ENCODE results near the gene PPP2R2B.

PPP2R2B gene

DNA sequence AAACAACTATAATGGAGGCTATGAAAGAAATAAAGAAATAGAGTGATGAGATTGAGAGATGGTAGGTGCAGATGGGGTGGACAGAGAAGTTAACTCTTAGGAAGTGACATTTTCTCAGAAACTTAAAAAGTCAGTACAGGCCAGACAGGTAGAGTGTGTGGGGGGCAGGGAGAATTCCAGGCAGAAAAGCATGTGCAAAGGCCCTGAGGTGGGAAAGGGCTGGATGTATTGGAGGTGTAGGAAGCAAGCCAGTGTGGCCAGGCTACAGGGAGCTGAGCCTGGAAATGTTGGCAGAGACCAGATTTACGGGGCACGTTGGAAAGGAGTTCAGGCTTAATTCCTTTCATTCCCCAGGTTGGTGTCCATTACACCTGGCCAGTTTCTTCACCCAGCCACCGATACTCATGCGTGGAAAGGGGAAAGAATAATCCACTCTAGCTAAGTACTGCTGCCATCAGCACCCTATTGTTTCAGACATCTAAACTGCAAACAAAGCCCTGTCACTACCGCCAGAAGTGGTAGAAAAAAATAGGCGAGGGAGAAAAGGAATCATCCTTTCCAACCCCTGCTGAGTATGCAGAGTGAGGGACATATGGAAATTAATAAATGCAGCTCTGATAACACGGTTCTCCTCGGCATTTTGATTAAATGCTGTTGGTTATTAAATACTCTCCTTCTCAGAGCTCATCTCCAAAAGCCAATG, 245.8 kb downstream of the PPP2R2B start:
- Histone ChIP-seq H3K27ac (no peak overlapping the region), H3K79me2 (ENCODE audit: insufficient read depth, low read depth) (no peaks in the 10 kb centered on the region), H3K27me3 (ENCODE audit: insufficient read depth, low read depth) (no peaks in the 10 kb centered on the region), H3K4me1 (ENCODE audit: low read depth, poor library complexity, severe bottlenecking) (peaks cover 12% of the 10 kb centered on the region), H2AFZ (ENCODE audit: low read depth) (no peak overlapping the region), H4K20me1 (ENCODE audit: insufficient read depth) (no peaks in the 10 kb centered on the region), H3K36me3 (ENCODE audit: insufficient read depth) (no peaks in the 10 kb centered on the region), H3K4me2 (no peak overlapping the region), H3K4me3 (IDR thresholded peaks at IDR 0.05; ENCODE audit: insufficient read depth, low read depth, low read length) (no peak overlapping the region), H3K9ac (no peak overlapping the region)
- TF ChIP-seq, protein P1, sequence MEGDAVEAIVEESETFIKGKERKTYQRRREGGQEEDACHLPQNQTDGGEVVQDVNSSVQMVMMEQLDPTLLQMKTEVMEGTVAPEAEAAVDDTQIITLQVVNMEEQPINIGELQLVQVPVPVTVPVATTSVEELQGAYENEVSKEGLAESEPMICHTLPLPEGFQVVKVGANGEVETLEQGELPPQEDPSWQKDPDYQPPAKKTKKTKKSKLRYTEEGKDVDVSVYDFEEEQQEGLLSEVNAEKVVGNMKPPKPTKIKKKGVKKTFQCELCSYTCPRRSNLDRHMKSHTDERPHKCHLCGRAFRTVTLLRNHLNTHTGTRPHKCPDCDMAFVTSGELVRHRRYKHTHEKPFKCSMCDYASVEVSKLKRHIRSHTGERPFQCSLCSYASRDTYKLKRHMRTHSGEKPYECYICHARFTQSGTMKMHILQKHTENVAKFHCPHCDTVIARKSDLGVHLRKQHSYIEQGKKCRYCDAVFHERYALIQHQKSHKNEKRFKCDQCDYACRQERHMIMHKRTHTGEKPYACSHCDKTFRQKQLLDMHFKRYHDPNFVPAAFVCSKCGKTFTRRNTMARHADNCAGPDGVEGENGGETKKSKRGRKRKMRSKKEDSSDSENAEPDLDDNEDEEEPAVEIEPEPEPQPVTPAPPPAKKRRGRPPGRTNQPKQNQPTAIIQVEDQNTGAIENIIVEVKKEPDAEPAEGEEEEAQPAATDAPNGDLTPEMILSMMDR (conservative IDR thresholded peaks at IDR 0.05; ENCODE audit: low read depth, low read length), result no peak

DNA sequence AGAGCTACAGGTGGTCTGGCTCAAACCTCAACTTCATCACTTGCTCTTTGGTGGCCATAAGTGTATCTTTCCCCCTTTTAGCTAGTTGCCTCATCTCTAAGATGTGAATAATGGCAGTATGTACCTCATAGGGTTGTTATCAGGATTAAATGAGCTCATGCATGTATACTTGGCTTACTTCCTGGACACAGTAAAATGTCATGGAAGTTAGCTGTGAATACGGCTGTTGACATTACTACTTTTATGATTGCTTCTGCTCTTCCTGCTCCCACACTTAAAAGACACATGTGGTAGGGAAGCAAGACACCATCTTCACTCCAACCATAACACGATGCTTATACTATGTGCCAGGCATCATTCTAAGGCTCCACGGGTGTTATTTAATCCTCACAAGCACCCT, 248.1 kb downstream of the PPP2R2B start:
- Histone ChIP-seq H4K20me1 (ENCODE audit: insufficient read depth) (no peaks in the 10 kb centered on the region), H3K4me1 (ENCODE audit: low read depth, poor library complexity, severe bottlenecking) (peaks cover 12% of the 10 kb centered on the region), H3K79me2 (ENCODE audit: insufficient read depth, low read depth) (no peaks in the 10 kb centered on the region), H3K4me2 (no peak overlapping the region), H3K9ac (no peak overlapping the region), H3K27me3 (ENCODE audit: insufficient read depth, low read depth) (no peaks in the 10 kb centered on the region), H3K36me3 (ENCODE audit: insufficient read depth) (no peaks in the 10 kb centered on the region), H3K27ac (0 out of 2 replicates have a peak overlapping the region, but pooled peaks have one; percentile 12), H2AFZ (ENCODE audit: low read depth) (no peak overlapping the region), H3K4me3 (IDR thresholded peaks at IDR 0.05; ENCODE audit: insufficient read depth, low read depth, low read length) (no peak overlapping the region)
- TF ChIP-seq, protein P1 (conservative IDR thresholded peaks at IDR 0.05; ENCODE audit: low read depth, low read length), result no peak

DNA sequence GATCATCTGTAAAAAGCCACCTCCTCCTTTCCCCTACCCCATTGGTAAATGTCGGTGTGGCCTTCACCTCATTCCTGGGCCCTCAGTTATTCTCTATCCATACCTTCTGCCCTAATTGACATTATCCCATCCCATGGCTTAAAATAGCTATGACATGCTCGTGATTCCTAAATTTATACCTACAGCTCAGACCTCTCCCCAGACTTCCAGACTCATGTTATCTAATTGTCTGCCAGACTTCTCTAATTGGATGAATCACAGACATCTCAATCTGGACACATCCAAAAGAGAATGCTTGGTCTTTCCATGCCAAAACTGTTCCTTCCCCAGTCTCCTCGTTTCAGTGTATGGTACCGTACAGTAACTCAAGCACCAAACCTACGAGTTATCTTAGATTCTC, 249.6 kb downstream of the PPP2R2B start:
- Histone ChIP-seq H3K4me2 (no peak overlapping the region), H3K4me3 (IDR thresholded peaks at IDR 0.05; ENCODE audit: insufficient read depth, low read depth, low read length) (no peak overlapping the region), H3K4me1 (ENCODE audit: low read depth, poor library complexity, severe bottlenecking) (peaks cover 15% of the 10 kb centered on the region), H3K9ac (no peak overlapping the region), H3K27ac (no peak overlapping the region), H3K79me2 (ENCODE audit: insufficient read depth, low read depth) (no peaks in the 10 kb centered on the region), H3K27me3 (ENCODE audit: insufficient read depth, low read depth) (no peaks in the 10 kb centered on the region), H3K36me3 (ENCODE audit: insufficient read depth) (no peaks in the 10 kb centered on the region), H2AFZ (ENCODE audit: low read depth) (no peak overlapping the region), H4K20me1 (ENCODE audit: insufficient read depth) (no peaks in the 10 kb centered on the region)
- TF ChIP-seq, protein P1 (conservative IDR thresholded peaks at IDR 0.05; ENCODE audit: low read depth, low read length), result no peak

DNA sequence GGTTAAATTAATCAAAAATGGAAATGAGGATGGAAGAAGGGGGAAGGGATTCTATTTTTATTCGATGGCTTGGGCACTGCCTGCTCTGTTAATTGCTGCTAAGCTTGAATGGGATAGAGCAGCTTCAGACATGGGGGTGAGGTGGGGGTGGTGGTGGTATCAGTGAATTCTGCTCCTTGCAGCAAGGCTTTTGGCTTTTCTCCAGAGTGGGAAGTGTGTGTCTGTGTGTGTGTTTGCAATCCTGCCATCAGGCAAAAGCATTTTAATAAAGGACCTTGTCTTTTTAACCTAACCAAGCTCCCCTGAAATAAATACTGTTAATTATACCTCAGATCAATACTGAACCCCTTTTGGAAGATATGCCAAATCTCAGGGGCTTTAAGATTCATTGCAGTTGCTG, 251.6 kb downstream of the PPP2R2B start:
- no peaks in the 10 kb centered on the region for H4K20me1 ChIP-seq (ENCODE audit: insufficient read depth)
- no peaks in the 10 kb centered on the region for H3K79me2 ChIP-seq (ENCODE audit: insufficient read depth, low read depth)
- H3K27ac ChIP-seq, result no peak overlapping the region
- H3K36me3 ChIP-seq (ENCODE audit: insufficient read depth), result no peaks in the 10 kb centered on the region
- no peak overlapping the region for H3K9ac ChIP-seq
- H2AFZ ChIP-seq (ENCODE audit: low read depth), result no peak overlapping the region
- TF ChIP-seq, protein P1 (conservative IDR thresholded peaks at IDR 0.05; ENCODE audit: low read depth, low read length), result no peak
- no peaks in the 10 kb centered on the region for H3K27me3 ChIP-seq (ENCODE audit: insufficient read depth, low read depth)
- H3K4me1 ChIP-seq (ENCODE audit: low read depth, poor library complexity, severe bottlenecking), result peaks cover 35% of the 10 kb centered on the region
- H3K4me3 ChIP-seq (IDR thresholded peaks at IDR 0.05; ENCODE audit: insufficient read depth, low read depth, low read length), result no peak overlapping the region
- no peak overlapping the region for H3K4me2 ChIP-seq
